Fibroblast of mammary gland (primary cell): ENCODE measurements around the gene DPP4.

Source experiments
- DNase-seq: peaks from one replicate; pipeline ENCODE4 v3.0.0-alpha.2; 2010; ENCODE audit warnings: low read depth
- H3K4me3 ChIP-seq: 2 replicates; pipeline ENCODE4 v1.5.1; 2011; ENCODE audit warnings: low read depth, mild to moderate bottlenecking, low read length, moderate library complexity; ENCODE audit not compliant: control insufficient read depth
- TF ChIP-seq, protein P1 (sequence below): conservative IDR thresholded peaks from 2 replicates; pipeline ENCODE4 v1.5.1; 2011; ENCODE audit warnings: low read depth, low read length, inconsistent platforms; ENCODE audit not compliant: control insufficient read depth, insufficient read depth

The DPP4 gene

DNA sequence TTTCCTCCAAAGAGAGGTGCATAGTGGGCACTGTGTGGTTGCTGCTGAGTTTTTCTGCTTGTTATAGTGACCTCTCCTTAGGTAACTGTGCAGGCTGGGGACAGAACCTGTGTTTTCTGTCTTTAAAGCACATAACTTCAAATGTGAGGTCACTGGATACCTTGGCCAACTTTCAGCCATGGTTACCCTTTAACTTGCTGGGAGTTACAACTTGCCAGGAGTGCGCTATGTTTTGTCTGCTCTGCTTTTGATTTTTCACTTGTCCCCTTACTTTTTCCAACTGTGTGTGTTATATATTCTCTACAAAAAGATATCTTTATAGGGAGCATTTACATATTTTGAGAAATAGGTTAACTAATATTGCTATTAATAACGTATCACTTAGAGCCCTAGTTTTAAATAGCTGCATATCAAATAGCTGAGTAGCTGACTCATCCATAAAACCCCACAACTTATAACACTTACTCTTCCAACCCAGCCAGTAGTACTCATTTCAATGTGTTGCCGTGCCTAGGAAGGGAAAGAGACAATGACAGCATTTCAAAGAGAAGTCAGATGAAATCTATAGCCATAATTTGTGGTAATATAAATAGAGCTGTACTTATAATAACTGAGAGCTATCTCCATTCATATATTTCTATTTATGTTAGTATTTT lies 51.6 kb downstream of the DPP4 start:
- TF ChIP-seq, protein P1, sequence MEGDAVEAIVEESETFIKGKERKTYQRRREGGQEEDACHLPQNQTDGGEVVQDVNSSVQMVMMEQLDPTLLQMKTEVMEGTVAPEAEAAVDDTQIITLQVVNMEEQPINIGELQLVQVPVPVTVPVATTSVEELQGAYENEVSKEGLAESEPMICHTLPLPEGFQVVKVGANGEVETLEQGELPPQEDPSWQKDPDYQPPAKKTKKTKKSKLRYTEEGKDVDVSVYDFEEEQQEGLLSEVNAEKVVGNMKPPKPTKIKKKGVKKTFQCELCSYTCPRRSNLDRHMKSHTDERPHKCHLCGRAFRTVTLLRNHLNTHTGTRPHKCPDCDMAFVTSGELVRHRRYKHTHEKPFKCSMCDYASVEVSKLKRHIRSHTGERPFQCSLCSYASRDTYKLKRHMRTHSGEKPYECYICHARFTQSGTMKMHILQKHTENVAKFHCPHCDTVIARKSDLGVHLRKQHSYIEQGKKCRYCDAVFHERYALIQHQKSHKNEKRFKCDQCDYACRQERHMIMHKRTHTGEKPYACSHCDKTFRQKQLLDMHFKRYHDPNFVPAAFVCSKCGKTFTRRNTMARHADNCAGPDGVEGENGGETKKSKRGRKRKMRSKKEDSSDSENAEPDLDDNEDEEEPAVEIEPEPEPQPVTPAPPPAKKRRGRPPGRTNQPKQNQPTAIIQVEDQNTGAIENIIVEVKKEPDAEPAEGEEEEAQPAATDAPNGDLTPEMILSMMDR, result no peak
- DNase-seq, result peak; percentile 46
- no peak overlapping the region for H3K4me3 ChIP-seq

GRCh38 chr2:162021516-162022058 lies 52.4 kb downstream of the DPP4 start:
- TF ChIP-seq, protein P1, result no peak
- H3K4me3 ChIP-seq, result no peak overlapping the region

GRCh38 chr2:162018530-162018929 lies 55.5 kb downstream of the DPP4 start:
- H3K4me3 ChIP-seq, result no peak overlapping the region
- no peak for DNase-seq
- TF ChIP-seq, protein P1, result no peak

More at GRCh38 chr2:162021516-162022058, 52.4 kb downstream of the DPP4 start:
- DNase-seq, result no peak

DNA sequence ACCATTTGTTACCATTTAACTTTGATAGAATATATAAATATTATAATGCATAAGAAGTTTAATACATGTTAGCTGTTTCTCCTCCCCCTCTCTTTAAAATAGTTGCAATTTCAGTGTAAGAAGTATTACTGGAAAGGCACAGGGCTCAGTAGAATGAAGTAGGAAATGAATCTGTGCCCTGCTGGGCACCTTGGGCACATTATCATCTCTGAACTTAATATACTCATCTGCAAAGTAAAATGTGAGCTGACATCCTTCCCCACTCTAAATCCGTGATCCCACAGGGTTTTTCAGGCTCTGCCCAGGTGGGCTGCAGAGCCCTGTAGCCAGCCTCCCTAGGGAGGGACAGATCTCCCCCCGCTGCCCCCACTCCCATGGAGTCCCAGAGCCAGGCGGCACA lies 56.8 kb downstream of the DPP4 start:
- H3K4me3 ChIP-seq, result no peak overlapping the region
- no peak for DNase-seq
- TF ChIP-seq, protein P1, result no peak

DNA sequence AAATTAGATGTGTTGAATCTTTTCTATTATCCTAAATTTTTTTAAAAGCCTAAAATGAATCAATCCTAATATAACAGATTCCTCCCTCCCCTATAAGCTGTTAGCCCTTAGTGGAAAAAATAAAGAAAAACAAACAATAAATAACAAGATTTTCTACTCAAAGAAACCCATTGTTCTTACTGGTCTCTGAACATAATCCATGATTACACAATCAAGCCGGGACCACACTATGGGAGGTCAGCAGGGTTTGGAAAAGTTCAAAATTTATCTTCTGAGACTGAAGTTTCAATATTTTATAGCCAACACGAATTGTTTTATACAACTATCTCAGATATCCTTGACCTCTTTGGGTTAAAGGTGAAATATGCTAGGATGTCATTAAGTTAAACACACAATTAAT lies 57.9 kb downstream of the DPP4 start:
- TF ChIP-seq, protein P1, result no peak
- no peak overlapping the region for H3K4me3 ChIP-seq
- DNase-seq, result no peak

DNA sequence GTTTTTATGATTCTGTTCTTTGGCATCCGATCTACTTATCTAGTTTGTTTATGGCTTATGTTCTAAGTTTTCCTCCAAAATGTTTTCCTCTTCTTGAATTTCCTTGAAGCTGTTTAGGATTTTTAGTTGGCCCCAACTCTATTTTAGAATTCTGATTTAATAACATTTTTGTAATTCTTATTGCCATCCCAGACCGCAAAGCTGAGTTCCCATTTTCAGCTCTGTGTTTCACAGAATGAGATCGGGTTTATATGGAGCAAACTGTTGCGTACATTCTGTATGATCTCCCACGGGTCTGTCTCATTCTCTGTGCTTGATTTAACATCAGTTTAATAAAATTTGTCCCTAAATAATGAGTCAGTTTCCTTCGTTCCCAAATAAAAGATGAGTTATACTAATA lies 59.3 kb downstream of the DPP4 start:
- TF ChIP-seq, protein P1, result no peak
- peak; percentile 28 for DNase-seq
- H3K4me3 ChIP-seq, result no peak overlapping the region
